ENCODE results near the gene LLGL2.
"Not testable (repeated sequence)": the region's sequence is repeated elsewhere in the genome, so short reads cannot be mapped to it uniquely, and the experiment has no call there.

LLGL2 gene, protein sequence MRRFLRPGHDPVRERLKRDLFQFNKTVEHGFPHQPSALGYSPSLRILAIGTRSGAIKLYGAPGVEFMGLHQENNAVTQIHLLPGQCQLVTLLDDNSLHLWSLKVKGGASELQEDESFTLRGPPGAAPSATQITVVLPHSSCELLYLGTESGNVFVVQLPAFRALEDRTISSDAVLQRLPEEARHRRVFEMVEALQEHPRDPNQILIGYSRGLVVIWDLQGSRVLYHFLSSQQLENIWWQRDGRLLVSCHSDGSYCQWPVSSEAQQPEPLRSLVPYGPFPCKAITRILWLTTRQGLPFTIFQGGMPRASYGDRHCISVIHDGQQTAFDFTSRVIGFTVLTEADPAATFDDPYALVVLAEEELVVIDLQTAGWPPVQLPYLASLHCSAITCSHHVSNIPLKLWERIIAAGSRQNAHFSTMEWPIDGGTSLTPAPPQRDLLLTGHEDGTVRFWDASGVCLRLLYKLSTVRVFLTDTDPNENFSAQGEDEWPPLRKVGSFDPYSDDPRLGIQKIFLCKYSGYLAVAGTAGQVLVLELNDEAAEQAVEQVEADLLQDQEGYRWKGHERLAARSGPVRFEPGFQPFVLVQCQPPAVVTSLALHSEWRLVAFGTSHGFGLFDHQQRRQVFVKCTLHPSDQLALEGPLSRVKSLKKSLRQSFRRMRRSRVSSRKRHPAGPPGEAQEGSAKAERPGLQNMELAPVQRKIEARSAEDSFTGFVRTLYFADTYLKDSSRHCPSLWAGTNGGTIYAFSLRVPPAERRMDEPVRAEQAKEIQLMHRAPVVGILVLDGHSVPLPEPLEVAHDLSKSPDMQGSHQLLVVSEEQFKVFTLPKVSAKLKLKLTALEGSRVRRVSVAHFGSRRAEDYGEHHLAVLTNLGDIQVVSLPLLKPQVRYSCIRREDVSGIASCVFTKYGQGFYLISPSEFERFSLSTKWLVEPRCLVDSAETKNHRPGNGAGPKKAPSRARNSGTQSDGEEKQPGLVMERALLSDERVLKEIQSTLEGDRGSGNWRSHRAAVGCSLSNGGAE

DNA sequence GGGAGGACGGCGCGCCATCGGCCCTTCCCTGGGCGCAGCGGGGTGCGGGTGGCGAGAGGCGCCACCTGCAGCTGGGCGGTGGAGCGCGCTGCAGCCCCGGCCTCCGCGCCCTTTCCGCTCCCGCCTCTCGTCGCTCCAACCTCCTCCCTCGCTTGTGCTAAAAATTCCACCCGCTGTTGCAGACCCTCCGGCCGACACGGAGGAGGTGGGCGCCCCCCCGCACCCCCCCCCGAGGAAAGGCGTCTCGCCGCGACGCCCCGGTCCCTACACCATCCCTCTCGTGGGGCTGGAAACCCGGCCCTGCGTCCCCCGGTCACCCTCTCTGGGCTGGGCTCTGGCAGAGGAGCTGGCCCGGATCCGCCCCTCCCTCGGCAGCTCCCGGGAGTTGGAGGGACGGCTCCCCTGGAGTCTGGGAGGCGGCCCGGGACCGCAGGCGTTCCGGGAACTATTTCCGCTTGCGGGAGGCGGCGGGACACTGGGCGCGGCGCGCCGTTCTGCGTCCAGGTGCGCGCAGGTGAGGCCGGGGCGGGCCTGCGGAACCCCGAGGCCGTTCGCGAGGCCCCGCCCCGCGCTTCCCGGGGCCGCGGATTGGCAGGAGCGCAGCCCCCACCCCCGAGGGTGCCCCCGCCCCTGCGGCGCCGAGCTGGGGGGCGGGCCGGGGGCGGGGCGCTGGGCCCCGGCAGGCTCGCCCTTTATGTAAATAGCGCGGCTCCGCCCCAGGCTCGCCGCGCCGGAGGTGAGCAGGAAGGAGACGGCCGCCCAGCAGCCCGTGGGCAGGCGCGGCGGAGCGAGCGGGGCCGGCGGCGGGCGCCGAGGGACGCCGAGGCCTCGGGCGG is at the start of gene LLGL2:
Gene LLGL2 (plus strand): TSS at position 728 of the 836 bp plus-strand sequence. CDS start 17,730 bp downstream, outside the sequence.
- peak; percentile 86 for DNase-seq

DNA sequence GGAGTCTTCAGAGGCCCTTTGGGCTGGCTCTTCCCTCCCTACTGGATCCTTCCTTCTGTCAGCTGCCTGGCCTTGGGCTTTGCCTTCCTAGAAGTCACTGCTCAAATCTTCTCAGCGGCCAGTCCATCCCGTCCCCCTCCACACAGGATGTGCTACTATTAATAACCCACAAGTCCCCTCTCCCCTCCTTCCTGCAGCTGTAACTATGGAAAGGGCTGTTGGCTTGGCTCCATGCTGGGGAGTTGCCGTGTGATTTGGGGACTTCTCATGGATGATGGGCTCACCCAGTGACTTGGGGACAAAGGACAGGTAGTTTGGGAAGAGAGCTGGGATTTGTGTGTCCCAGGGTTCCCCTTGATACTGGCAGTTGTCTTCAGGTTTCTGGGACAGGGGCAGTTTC is 49.6 kb upstream of the LLGL2 start:
- no peak for DNase-seq

GRCh38 chr17:75476271-75476671 is 49.2 kb upstream of the LLGL2 start:
- no peak for DNase-seq

- DNase-seq, result no peak
Measured at GRCh38 chr17:75476752-75477489, 48.6 kb upstream of the LLGL2 start.

DNA sequence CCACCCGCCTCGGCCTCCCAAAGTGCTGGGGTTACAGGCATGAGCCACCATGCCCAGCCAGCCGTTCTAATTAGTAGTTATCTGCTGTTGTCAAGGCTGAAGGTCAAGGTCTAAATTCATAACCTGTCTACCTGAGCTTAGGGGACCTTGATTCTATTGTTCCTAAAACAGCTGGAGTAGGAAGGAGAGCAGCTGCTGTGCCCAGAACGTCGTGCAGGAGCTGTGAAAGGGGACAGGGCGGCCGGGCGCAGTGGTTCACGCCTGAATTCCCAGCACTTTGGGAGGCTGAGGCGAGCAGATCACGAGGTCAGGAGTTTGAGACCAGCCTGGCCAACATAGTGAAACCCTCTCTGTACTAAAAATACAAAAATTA is 48.0 kb upstream of the LLGL2 start:
- not testable (repeated sequence) for DNase-seq

DNA sequence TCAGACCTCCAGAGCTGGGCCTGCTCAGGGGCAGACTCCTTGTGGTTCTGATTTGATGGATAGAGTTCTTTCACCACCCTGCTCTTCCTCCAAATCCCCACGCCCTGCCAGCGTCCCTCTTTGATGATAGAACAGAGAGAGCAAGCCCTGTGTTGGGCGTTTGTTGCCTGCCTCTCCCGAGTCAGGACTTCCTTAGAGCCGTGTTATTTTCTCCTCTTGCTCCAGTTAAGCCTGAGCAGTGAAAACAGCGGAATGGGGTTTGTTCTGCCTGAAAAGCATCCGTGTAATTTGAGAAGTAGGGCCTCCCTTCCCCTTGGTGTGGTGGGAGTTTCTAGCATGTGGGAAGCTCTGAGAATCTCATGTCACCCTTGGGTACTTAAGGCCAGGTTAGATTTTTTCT is 47.0 kb upstream of the LLGL2 start:
- no peak for DNase-seq

DNA sequence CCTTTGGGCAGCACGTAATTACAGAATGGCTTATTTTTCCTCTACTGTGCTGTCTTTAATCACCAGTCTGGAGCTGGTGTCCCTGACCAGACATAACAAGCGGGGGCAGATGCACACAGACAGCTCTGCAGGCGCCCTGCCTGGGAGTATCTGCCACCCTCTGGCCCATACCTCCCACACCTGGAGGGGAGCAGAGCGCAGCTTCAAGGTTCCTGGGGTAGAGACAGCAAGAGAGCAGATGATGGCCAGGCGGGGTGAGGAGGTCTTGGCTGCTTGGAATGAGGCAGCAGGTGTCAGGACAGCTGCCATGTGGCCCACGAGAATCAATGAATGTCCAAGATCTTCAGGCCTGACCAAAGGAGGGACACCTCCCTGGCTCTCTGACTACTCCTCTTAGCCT is 45.2 kb upstream of the LLGL2 start:
- DNase-seq, result no peak

- DNase-seq, result no peak
Measured at GRCh38 chr17:75481194-75482068, 44.1 kb upstream of the LLGL2 start.

- DNase-seq, result no peak
Measured at GRCh38 chr17:75482098-75482942, 43.2 kb upstream of the LLGL2 start.

GRCh38 chr17:75485688-75486087 is 39.8 kb upstream of the LLGL2 start:
- no peak for DNase-seq

GRCh38 chr17:75486151-75486550 is 39.3 kb upstream of the LLGL2 start:
- no peak for DNase-seq

DNA sequence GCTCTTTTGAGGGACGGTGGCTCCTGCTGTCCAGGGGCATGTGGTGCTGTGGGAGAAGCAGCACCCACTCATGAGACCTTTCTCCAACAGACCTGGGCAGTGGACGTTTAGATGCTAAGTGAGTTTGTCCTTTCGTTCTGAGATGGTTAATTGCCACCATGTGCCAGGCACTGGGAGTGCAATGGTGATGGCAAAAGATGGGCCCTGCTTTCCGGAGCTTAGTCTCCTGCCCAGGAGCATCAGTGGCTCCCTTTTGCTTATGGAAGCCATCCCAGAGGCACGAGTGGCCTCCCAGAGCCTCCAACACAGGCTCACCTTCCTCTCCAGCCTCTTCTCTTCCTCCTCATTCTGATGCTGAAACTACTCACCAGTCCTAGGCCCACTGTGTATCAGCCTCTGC is 38.5 kb upstream of the LLGL2 start:
- DNase-seq, result no peak

GRCh38 chr17:75487351-75488070 is 38.0 kb upstream of the LLGL2 start:
- peak; percentile 54 for DNase-seq

DNA sequence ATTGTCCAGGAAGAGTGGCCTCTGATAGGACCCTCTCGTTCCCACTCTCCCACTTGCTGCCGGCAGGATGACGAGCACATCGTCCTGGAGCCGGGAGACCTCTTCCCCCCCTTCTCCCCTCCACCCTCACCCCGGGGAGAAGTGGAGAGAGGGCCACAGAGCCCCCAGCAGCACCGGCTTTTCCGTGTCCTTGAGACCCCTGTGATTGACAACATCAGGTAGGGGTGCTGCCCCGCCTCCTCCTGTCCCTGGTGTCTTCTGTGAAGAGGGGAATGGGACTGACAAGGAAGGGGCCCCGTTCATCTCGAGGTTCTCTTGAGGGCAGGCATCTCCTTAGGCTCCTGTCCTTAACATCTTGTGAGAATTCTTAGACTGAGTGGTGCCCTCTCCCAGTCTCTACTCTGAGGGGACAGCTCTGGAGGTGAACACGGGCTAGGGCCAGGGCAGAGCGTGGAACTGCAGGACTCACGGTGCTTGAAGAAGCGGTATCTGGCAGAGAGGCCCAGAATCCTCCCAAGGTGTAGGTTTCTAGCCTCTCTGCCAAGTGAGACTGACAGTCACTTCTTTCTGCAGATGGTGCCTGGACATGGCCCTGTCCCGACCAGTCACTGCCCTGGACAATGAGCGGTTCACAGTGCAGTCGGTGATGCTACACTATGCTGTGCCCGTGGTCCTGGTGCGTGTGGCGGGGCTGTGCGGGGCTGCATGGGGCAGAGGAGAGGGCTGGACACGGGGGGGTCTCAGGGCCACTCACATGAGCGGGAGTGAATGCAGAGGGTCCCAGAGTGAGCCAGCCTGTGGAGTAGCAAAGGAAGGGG is 36.6 kb upstream of the LLGL2 start:
- DNase-seq, result no peak

DNA sequence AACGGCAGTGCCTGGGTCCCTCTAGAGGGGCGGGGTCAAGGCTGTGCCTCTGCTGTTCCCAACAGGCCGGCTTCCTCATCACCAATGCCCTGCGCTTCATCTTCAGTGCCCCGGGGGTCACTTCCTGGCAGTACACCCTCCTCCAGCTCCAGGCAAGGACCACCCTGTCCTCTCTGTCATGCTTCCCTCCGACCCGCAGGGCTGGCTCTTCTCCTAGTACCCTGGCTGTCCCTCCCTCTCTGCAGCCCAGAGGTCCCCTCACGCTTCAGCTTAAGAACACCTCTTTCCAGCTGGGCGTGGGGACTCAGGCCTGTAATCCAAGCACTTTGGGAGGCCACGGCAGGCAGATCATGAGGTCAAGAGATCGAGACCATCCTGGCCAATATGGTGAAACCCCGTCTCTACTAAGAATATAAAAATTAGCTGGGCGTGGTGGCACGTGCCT is 36.0 kb upstream of the LLGL2 start:
- DNase-seq, result no peak

DNA sequence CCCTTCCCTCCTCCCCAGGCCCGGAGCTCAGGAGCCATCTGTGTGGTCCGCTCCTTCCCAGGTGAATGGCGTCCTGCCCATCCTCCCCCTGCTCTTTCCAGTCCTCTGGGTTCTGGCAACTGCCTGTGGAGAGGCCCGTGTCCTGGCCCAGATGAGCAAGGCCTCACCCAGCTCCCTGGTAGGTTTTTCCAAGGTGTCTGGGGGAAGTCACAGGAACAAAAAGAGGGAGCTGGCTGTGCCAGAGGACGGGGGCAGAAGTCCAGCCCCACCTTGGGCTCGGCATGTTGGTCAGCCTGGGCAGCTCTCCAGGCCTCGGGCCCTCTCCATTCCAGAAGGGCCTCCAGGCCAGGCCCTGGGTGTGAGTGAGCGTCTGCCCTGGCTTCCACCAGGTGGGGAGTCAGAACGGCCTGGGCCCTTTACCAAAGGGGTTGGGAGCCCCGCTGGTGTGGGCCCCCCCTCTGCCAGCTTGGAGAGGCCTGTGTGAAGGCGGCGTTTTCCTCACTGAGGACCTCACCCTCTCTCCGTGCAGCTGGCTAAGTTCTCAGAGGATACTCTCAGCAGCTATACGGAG is 35.2 kb upstream of the LLGL2 start:
- DNase-seq, result no peak

- DNase-seq, result no peak
Measured at GRCh38 chr17:75490953-75491649, 34.4 kb upstream of the LLGL2 start.

Data from hematopoietic multipotent progenitor cell treated with erythropoietin and hydrocortisone succinate and interleukin-3 and kit ligand, for 8 days (in vitro differentiated cells).